Cardiac muscle cell (in vitro differentiated cells and primary cell): Measurements from ENCODE around the gene BRSK2. TPM values are rescaled to one million over a fixed set of nuclear protein-coding genes. Genes with fewer than 3 reads are reported as not detected.
"Not testable (repeated sequence)": the region's sequence is repeated elsewhere in the genome, so short reads cannot be mapped to it uniquely, and the experiment has no call there.

ENCODE experiments used
- DNase-seq, 2 donors: peaks; one replicate each; pipeline versions ENCODE4 v3.0.0 to v3.0.0-alpha.2; 2010 to 2017; ENCODE audit warnings: low read depth in 1 of 2, low spot score in 1 of 2
- H3K27ac ChIP-seq: fragments of 200-600 bp; sonication (generic); 2 replicates; pipeline ENCODE4 v1.5.1; 2016
- H3K27me3 ChIP-seq: fragments of 200-600 bp; sonication (generic); 2 replicates; pipeline ENCODE4 v1.6.0; 2016; ENCODE audit warnings: control low read depth
- H3K36me3 ChIP-seq: fragments of 200-600 bp; sonication (generic); 2 replicates; pipeline ENCODE4 v1.5.1; 2016; ENCODE audit warnings: control low read depth
- H3K4me1 ChIP-seq: fragments of 200-600 bp; sonication (generic); 2 replicates; pipeline ENCODE4 v1.8.1; 2017; ENCODE audit warnings: low read depth, mild to moderate bottlenecking, mixed run types
- H3K4me3 ChIP-seq: fragments of 200-600 bp; sonication (generic); 2 replicates; pipeline ENCODE4 v1.5.1; 2016; ENCODE audit warnings: mild to moderate bottlenecking
- H3K9me3 ChIP-seq: fragments of 200-600 bp; sonication (generic); 2 replicates; pipeline ENCODE4 v1.5.1; 2017; ENCODE audit warnings: low read depth, mild to moderate bottlenecking, control low read depth
- polyA plus RNA-seq: library from polyadenylated mRNA; unstranded; fragments of >200 nt; fragmentation: Nextera tagmentation; extraction: Ambion mirVana; gene quantifications from 2 replicates; pipeline ENCODE4 v1.2.1, GENCODE V29; 2016
- total RNA-seq: library from RNA; depleted of rRNA; stranded (reverse); fragments of >200 nt; gene quantifications from 2 replicates; pipeline ENCODE4 v1.2.3, GENCODE V29; 2016
- TF ChIP-seq, protein P1 (sequence below): IDR thresholded peaks from 2 replicates; pipeline ENCODE4 v1.5.1; 2012; ENCODE audit warnings: low read depth, mild to moderate bottlenecking, low read length

The BRSK2 gene
- total and polyA plus RNA-seq, 2 experiments from 2014 or later = 0.69 to 2.7 TPM

DNA sequence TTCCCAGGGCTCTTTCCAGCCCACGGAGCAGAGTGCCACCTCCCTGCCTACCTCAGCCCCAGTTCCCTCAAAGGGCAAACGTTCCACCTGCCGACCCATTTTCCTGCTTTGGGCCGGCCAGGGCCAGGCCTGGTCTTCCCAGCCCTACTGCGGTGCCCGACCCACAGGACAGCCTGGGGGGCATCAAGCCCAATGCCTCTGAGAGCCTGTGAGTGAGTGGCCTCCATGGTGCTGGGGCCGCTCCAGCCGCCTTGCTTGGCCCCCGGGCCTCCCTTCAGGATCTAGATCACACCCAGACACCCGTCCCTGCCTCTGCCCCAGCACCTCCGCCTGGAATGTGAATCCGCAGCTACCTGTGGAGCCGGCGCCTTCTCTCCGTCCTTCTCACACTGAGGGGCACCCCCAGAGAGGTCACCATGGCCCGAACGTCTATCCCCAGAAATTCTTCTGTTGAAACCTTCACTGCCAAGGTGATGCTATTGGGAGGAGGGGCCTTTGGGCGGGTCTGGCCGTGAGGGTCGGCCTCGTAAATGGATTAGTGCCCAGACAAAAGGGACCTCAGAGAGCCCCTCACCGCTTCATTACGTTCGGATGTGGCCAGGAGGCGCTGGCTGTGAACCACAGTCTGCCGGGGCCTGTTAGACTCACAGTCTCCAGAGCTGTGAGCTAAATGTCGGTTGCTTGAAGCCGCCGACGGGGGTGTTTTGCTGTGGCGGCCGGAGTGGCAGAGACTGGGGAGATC, 36.2 kb upstream of the BRSK2 start:
- DNase-seq = no peak
- no peaks in the 10 kb centered on the region for H3K9me3 ChIP-seq
- TF ChIP-seq, protein P1, sequence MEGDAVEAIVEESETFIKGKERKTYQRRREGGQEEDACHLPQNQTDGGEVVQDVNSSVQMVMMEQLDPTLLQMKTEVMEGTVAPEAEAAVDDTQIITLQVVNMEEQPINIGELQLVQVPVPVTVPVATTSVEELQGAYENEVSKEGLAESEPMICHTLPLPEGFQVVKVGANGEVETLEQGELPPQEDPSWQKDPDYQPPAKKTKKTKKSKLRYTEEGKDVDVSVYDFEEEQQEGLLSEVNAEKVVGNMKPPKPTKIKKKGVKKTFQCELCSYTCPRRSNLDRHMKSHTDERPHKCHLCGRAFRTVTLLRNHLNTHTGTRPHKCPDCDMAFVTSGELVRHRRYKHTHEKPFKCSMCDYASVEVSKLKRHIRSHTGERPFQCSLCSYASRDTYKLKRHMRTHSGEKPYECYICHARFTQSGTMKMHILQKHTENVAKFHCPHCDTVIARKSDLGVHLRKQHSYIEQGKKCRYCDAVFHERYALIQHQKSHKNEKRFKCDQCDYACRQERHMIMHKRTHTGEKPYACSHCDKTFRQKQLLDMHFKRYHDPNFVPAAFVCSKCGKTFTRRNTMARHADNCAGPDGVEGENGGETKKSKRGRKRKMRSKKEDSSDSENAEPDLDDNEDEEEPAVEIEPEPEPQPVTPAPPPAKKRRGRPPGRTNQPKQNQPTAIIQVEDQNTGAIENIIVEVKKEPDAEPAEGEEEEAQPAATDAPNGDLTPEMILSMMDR = no peak
- no peak overlapping the region for H3K27ac ChIP-seq
- H3K4me3 ChIP-seq = no peak overlapping the region
- H3K36me3 ChIP-seq = no peaks in the 10 kb centered on the region
- peaks cover 10% of the 10 kb centered on the region for H3K4me1 ChIP-seq
- no peaks in the 10 kb centered on the region for H3K27me3 ChIP-seq

DNA sequence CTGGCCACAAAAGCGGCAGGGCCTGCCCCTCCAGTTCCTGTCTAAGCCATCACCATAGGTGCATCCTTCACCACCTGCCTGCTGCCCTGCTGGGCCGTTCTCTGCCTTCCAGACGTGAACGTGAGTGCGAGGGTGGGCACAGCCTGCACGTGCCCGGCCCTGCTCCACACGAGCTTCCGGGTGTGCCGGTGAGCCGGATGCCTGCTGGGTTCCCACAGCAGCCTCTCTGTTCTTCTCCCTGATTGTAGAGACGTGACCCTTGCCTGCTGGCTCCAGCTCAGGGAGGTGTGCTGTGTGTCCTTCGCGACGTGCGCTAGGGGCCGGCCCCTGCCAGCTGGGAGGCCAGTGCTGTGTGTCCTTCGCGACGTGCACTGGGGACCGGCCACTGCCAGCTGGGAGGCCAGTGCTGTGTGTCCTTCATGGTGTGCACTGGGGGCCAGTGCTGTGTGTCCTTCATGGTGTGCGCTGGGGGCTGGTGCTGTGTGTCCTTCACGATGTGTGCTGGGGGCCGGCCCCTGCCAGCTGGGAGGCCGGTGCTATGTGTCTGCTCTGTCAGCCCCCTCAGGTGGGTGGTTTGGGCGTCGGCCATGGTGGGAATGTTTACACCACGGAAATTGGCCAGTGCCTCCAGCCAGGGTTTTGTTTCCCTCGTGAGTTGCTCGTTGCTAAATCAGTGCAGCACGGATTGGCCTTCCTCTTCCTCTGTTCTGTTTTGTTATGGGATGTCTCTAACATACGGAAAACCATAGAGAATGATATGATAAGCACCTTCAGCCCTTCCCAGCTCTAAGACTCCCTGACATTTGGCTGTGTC, 35.4 kb upstream of the BRSK2 start:
- no peaks in the 10 kb centered on the region for H3K9me3 ChIP-seq
- H3K27me3 ChIP-seq = no peaks in the 10 kb centered on the region
- no peak overlapping the region for H3K4me3 ChIP-seq
- TF ChIP-seq, protein P1 = no peak
- peaks cover 4% of the 10 kb centered on the region for H3K4me1 ChIP-seq
- no peaks in the 10 kb centered on the region for H3K36me3 ChIP-seq
- H3K27ac ChIP-seq = no peak overlapping the region
- no peak for DNase-seq

DNA sequence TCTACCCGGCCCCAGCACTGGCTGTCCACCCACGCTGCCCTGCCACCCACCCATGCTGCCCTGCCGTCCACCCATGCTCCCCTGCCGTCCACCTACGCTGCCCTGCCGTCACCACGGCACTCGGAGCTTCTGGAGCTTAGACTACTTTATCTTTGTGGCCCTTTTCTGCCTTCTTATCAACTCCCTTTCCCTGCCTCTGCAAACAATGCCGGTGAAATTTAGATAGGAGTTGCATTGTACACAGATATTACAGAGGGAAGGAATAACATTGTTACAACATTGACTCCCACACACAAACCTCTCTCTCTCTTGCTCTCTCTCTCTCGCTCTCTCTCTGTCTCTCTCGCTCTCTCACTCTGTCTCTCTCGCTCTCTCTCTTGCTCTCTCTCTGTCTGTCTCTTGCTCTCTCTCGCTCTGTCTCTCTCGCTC, 33.7 kb upstream of the BRSK2 start:
- no peaks in the 10 kb centered on the region for H3K36me3 ChIP-seq
- DNase-seq = peak in 1 of 2 donors; percentile 66
- H3K4me1 ChIP-seq = no peaks in the 10 kb centered on the region
- no peaks in the 10 kb centered on the region for H3K9me3 ChIP-seq
- no peaks in the 10 kb centered on the region for H3K27me3 ChIP-seq
- TF ChIP-seq, protein P1 = no peak
- no peak overlapping the region for H3K27ac ChIP-seq
- H3K4me3 ChIP-seq = no peak overlapping the region

- H3K4me3 ChIP-seq = no peak overlapping the region
- no peak overlapping the region for H3K27ac ChIP-seq
- H3K27me3 ChIP-seq = no peaks in the 10 kb centered on the region
- no peaks in the 10 kb centered on the region for H3K36me3 ChIP-seq
- no peaks in the 10 kb centered on the region for H3K9me3 ChIP-seq
- TF ChIP-seq, protein P1 = no peak
- H3K4me1 ChIP-seq = no peaks in the 10 kb centered on the region
- no peak for DNase-seq
Observed at GRCh38 chr11:1356478-1356960, 33.2 kb upstream of the BRSK2 start.

GRCh38 chr11:1358286-1358685, 31.4 kb upstream of the BRSK2 start:
- Histone ChIP-seq H3K4me3 (no peak overlapping the region), H3K27ac (no peak overlapping the region), H3K27me3 (no peaks in the 10 kb centered on the region), H3K36me3 (no peaks in the 10 kb centered on the region), H3K9me3 (no peaks in the 10 kb centered on the region), H3K4me1 (no peaks in the 10 kb centered on the region)
- TF ChIP-seq, protein P1 = peak; percentile 5
- peak in 1 of 2 donors; percentile 69 for DNase-seq

GRCh38 chr11:1358931-1359330, 30.8 kb upstream of the BRSK2 start:
- not testable (repeated sequence) for H3K27me3 ChIP-seq, H3K4me3 ChIP-seq, H3K27ac ChIP-seq, H3K9me3 ChIP-seq, H3K36me3 ChIP-seq, DNase-seq, H3K4me1 ChIP-seq
